ENCODE data around the gene RAPH1. TPM values are rescaled to one million over a fixed set of nuclear protein-coding genes. Genes with fewer than 3 reads are reported as not detected.

The RAPH1 gene
- total RNA-seq (2022) (126 and 141 TPM in 2 replicates), Bru-seq, nascent RNA (percentile 98 among the genes with signal in this experiment), BruChase-seq, experiment 1, labeled RNA remaining after a 6-hour chase (percentile 93 among the genes with signal in this experiment), BruChase-seq, experiment 2, labeled RNA remaining after a 2-hour chase (percentile 94 among the genes with signal in this experiment)
- long read RNA-seq, partial matches to known transcripts, result 3 of 44 reads
- long read RNA-seq, other reads (novel, unspliced or antisense), result 41 of 44 reads

GRCh38 chr2:203535078-203535783 is at the start of gene RAPH1:
TSS of gene RAPH1 (minus strand) at chr2:203535301. CDS start at chr2:203495353, 39,948 bp downstream.
- DNase-seq, result peak; percentile 88
- H3K9me3 Mint-ChIP-seq (ENCODE audit: low read depth, unreplicated experiment), result peaks cover 4% of the 10 kb centered on the region
- peaks cover 56% of the 10 kb centered on the region for H3K36me3 Mint-ChIP-seq (ENCODE audit: insufficient read depth, unreplicated experiment)
- CTCF ChIA-PET, result interaction anchor here (0.5 to 2.9 kb wide), 6 partner anchors 9 to 395 kb away, joined by 3 to 8 read pairs (median 3); no protein-coding TSS in a partner anchor
- no peak for TF ChIP-seq CTCF (IDR thresholded peaks at IDR 0.05; ENCODE audit: unreplicated experiment)
- intact Hi-C loops (cut with micrococcal nuclease; ENCODE audit: unreplicated experiment), result loop anchor here (2.0 kb wide), 1 partner anchor 44 kb away; no protein-coding TSS in a partner anchor
- no peaks in the 10 kb centered on the region for H3K27me3 Mint-ChIP-seq (ENCODE audit: unreplicated experiment)
- H3K4me3 Mint-ChIP-seq (ENCODE audit: low read depth, unreplicated experiment), result peak within 1 kb of the TSS; percentile 93
- H3K27ac Mint-ChIP-seq (ENCODE audit: unreplicated experiment), result peak within 1 kb of the TSS; percentile 85
- H3K4me1 Mint-ChIP-seq (ENCODE audit: low read depth, unreplicated experiment), result peaks cover 19% of the 10 kb centered on the region
- BruUV-seq (replicated peaks), result no TSS peak

GRCh38 chr2:203584784-203585183 is 49.7 kb upstream of the RAPH1 start:
- no TSS peak for BruUV-seq (replicated peaks)
- Mint-ChIP-seq H3K27me3 (ENCODE audit: unreplicated experiment) (no peaks in the 10 kb centered on the region), H3K4me3 (ENCODE audit: low read depth, unreplicated experiment) (no peak overlapping the region), H3K27ac (ENCODE audit: unreplicated experiment) (no peak overlapping the region), H3K4me1 (ENCODE audit: low read depth, unreplicated experiment) (peaks cover 46% of the 10 kb centered on the region), H3K36me3 (ENCODE audit: insufficient read depth, unreplicated experiment) (no peaks in the 10 kb centered on the region), H3K9me3 (ENCODE audit: low read depth, unreplicated experiment) (no peaks in the 10 kb centered on the region)
- intact Hi-C loops (cut with micrococcal nuclease; ENCODE audit: unreplicated experiment), result no loop called here
- DNase-seq, result no peak
- no peak for TF ChIP-seq CTCF (IDR thresholded peaks at IDR 0.05; ENCODE audit: unreplicated experiment)
- CTCF ChIA-PET, result interaction anchor here (0.7 kb wide), 2 partner anchors 95 to 357 kb away, joined by 4 read pairs; no protein-coding TSS in a partner anchor

GRCh38 chr2:203583701-203584100 is 48.6 kb upstream of the RAPH1 start:
- no peak for TF ChIP-seq CTCF (IDR thresholded peaks at IDR 0.05; ENCODE audit: unreplicated experiment)
- no peaks in the 10 kb centered on the region for H3K9me3 Mint-ChIP-seq (ENCODE audit: low read depth, unreplicated experiment)
- no peak overlapping the region for H3K4me3 Mint-ChIP-seq (ENCODE audit: low read depth, unreplicated experiment)
- peak overlapping the region; percentile 12 for H3K27ac Mint-ChIP-seq (ENCODE audit: unreplicated experiment)
- H3K36me3 Mint-ChIP-seq (ENCODE audit: insufficient read depth, unreplicated experiment), result peaks cover 7% of the 10 kb centered on the region
- no peaks in the 10 kb centered on the region for H3K27me3 Mint-ChIP-seq (ENCODE audit: unreplicated experiment)
- intact Hi-C loops (cut with micrococcal nuclease; ENCODE audit: unreplicated experiment), result no loop called here
- H3K4me1 Mint-ChIP-seq (ENCODE audit: low read depth, unreplicated experiment), result peaks cover 56% of the 10 kb centered on the region
- DNase-seq, result peak; percentile 12
- CTCF ChIA-PET, result interaction anchor here (0.9 kb wide), 1 partner anchor 231 kb away, joined by 3 read pairs; no protein-coding TSS in a partner anchor
- BruUV-seq (replicated peaks), result no TSS peak

- Mint-ChIP-seq H3K4me3 (ENCODE audit: low read depth, unreplicated experiment) (no peak overlapping the region), H3K27me3 (ENCODE audit: unreplicated experiment) (no peaks in the 10 kb centered on the region), H3K9me3 (ENCODE audit: low read depth, unreplicated experiment) (no peaks in the 10 kb centered on the region), H3K4me1 (ENCODE audit: low read depth, unreplicated experiment) (peaks cover 61% of the 10 kb centered on the region), H3K36me3 (ENCODE audit: insufficient read depth, unreplicated experiment) (peaks cover 9% of the 10 kb centered on the region), H3K27ac (ENCODE audit: unreplicated experiment) (peak overlapping the region; percentile 12)
- no peak for DNase-seq
- CTCF ChIA-PET, result interaction anchor here (0.9 kb wide), 1 partner anchor 232 kb away, joined by 3 read pairs; no protein-coding TSS in a partner anchor
- no TSS peak for BruUV-seq (replicated peaks)
- no peak for TF ChIP-seq CTCF (IDR thresholded peaks at IDR 0.05; ENCODE audit: unreplicated experiment)
- intact Hi-C loops (cut with micrococcal nuclease; ENCODE audit: unreplicated experiment), result no loop called here
Measured at GRCh38 chr2:203583084-203583695, 48.1 kb upstream of the RAPH1 start.

Measured in Calu3 (cell line).